ENCODE measurements around the gene CNTNAP2.
"Not testable (repeated sequence)": the region's sequence is repeated elsewhere in the genome, so short reads cannot be mapped to it uniquely, and the experiment has no call there.

CNTNAP2 gene

GRCh38 chr7:146876411-146876810 lies 759.8 kb downstream of the CNTNAP2 start:
- DNase-seq (ENCODE audit: low read depth in 2 of 2) = no peak

GRCh38 chr7:146878901-146879300 lies 762.3 kb downstream of the CNTNAP2 start:
- DNase-seq (ENCODE audit: low read depth in 2 of 2) = no peak

- DNase-seq (ENCODE audit: low read depth in 2 of 2) = no peak
Measured at GRCh38 chr7:146885231-146885630, 768.6 kb downstream of the CNTNAP2 start.

GRCh38 chr7:146889806-146890555 lies 773.4 kb downstream of the CNTNAP2 start:
- no peak for DNase-seq (ENCODE audit: low read depth in 2 of 2)

DNA sequence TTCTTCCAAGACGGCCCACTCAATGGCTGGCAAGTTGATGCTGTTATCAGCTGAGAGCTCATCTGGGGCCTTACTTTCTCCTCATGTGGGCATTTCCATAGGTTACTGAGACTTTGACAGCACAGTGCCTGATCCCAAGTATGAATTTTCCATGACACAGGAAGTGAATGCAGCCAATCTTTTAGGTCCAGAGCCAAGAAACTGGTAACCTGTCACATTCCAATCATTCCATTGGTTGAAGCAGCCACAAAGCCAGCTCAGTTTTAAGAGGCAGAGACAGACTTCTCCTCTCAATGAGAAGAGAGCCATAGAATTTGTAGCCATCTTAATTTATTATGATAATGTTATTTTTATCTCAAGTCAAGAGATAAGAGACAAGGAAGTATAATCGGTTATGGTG lies 775.5 kb downstream of the CNTNAP2 start:
- no peak for DNase-seq (ENCODE audit: low read depth in 2 of 2)

GRCh38 chr7:146894927-146895326 lies 778.3 kb downstream of the CNTNAP2 start:
- DNase-seq (ENCODE audit: low read depth in 2 of 2) = no peak

- DNase-seq (ENCODE audit: low read depth in 2 of 2) = no peak
Measured at GRCh38 chr7:146902266-146902665, 785.7 kb downstream of the CNTNAP2 start.

- no peak for DNase-seq (ENCODE audit: low read depth in 2 of 2)
Measured at GRCh38 chr7:146902728-146903127, 786.1 kb downstream of the CNTNAP2 start.

GRCh38 chr7:146905746-146906145 lies 789.1 kb downstream of the CNTNAP2 start:
- not testable (repeated sequence) for DNase-seq (ENCODE audit: low read depth in 2 of 2)

- no peak for DNase-seq (ENCODE audit: low read depth in 2 of 2)
Measured at GRCh38 chr7:146922782-146923181, 806.2 kb downstream of the CNTNAP2 start.

DNA sequence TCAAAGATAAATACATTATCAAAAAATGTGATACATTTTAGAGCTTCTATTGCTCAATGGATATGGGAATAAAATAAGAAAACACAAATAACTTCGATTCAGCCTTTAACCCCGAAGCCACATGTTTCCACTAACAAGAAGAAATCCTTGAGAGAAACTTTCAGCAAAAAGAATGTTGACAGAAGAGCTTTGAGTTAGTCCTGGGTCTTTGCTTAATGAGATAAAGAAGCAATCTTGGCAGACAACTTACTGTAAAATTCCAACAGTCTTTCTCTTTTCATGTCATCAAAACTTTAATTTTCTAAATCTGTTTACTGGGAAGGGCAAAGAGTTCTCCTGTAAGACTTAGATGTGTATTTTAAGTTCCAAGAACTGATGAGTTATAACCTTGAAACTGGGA lies 810.2 kb downstream of the CNTNAP2 start:
- DNase-seq (ENCODE audit: low read depth in 2 of 2) = no peak

DNA sequence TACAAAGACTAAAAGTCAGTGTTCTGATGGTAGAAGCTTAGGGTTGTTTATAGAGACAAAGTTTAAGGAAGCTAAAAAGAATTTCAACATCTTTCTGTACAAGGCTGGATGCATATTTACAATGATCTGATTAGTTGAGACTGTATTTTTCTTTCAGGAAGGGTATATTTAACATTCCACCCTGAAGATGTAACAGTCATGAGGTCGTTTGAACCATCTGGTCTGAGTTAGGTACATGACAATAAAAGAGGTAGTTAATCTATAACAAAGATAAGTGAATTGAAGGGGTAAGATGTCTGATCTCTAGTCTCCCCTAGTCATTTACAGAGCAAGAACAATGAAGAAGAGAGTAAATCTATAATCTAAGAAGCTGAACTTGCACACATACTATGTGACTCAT lies 821.2 kb downstream of the CNTNAP2 start:
- no peak for DNase-seq (ENCODE audit: low read depth in 2 of 2)

- DNase-seq (ENCODE audit: low read depth in 2 of 2) = no peak
Measured at GRCh38 chr7:146943483-146943882, 826.9 kb downstream of the CNTNAP2 start.

GRCh38 chr7:146948703-146949102 lies 832.1 kb downstream of the CNTNAP2 start:
- no peak for DNase-seq (ENCODE audit: low read depth in 2 of 2)

DNA sequence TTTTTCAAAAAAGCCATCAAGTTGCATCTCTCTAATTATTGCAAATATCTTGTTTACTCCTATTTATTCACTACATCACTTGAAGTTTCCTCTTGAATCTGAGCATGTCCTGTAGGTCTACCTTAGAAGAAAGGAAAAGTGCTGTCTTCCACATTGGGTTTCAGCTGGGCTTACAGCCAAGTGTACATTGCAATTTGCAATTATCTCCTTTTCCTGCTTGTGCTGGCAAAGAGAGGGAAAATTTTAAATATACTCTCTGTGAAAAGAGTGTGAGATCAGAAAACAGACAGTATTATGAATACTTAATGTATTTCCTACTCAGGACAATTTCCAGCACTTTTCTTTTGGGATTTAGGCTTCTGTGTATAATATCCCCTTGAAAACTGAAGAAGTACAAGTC lies 839.7 kb downstream of the CNTNAP2 start:
- no peak for DNase-seq (ENCODE audit: low read depth in 2 of 2)

- DNase-seq (ENCODE audit: low read depth in 2 of 2) = no peak
Measured at GRCh38 chr7:146956853-146957252, 840.3 kb downstream of the CNTNAP2 start.

- no peak for DNase-seq (ENCODE audit: low read depth in 2 of 2)
Measured at GRCh38 chr7:146960773-146961391, 844.3 kb downstream of the CNTNAP2 start.

DNA sequence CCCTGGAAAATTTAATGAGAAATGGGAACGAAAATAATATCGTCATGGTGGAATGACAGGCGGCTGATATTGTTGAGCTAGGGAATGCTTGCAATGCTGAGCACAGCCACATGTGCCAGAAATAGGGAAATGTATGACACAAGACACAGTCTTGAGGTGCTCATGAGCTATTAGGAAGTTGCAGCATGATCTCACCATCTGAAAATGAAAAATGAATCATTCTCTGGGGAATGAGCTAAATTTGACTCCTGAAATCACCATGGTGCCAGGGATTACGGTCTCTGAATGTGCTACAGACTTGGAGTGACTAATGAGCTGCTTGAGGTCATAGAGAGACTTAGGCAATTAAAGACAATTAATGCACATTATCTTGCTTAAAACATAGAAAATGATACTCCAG lies 845.0 kb downstream of the CNTNAP2 start:
- no peak for DNase-seq (ENCODE audit: low read depth in 2 of 2)

GRCh38 chr7:146966274-146966673 lies 849.7 kb downstream of the CNTNAP2 start:
- no peak for DNase-seq (ENCODE audit: low read depth in 2 of 2)

DNA sequence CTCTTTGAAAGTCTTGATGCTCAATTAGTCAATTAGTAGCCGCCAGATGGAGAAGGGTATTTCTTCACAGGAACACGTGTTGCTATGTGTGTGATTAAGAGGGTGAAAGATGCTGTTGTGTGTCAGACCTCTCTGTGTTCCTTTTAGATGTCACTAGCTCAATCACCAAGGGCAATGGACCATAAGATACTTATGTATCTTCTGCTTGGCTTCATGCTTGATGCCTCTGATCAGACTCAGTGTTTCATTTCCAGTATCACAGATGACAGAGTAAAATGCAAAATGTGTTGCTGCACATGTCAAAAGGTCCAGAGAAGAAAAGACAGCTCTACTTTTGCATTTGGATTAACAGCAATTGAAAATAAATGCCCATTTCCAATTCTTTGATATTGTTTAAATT lies 865.9 kb downstream of the CNTNAP2 start:
- DNase-seq (ENCODE audit: low read depth in 2 of 2) = no peak

DNA sequence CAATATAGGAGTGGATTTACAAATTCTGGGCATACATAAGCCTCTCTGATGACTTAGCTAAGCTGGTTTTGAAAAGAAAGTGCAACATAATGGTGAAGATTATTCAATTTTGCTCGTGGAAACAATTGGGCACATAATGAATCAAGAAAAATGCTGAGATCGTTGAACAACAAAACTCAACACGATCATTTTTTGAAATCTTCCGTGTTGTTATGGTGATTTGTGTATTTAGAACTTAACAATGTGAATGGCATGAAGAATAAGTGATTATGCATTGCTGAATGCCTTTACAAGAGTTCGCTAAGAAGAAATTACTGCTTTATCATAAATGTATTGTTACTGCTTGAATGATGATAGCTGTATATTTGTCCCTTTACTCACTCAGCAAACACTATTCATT lies 875.0 kb downstream of the CNTNAP2 start:
- no peak for DNase-seq (ENCODE audit: low read depth in 2 of 2)

GRCh38 chr7:146993764-146994163 lies 877.2 kb downstream of the CNTNAP2 start:
- no peak for DNase-seq (ENCODE audit: low read depth in 2 of 2)

DNA sequence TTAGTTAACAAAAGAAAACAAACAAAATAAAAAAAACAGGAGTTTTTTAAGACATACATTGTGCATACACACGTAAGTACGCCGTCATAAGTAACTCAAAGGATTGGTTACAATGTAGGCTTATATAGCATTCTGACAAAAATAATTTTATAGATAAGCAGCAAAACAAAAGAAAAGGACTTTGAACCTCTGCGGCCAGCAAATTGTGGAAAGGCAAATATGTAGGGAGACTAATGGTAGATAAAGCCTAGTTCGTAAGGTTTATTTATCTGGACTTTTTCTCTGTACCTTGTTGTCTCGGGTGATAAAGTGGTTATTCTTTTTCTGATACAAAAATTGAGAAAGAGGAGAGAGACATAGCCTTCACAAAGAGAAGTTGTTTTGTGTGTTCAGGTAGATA lies 891.9 kb downstream of the CNTNAP2 start:
- no peak for DNase-seq (ENCODE audit: low read depth in 2 of 2)

DNA sequence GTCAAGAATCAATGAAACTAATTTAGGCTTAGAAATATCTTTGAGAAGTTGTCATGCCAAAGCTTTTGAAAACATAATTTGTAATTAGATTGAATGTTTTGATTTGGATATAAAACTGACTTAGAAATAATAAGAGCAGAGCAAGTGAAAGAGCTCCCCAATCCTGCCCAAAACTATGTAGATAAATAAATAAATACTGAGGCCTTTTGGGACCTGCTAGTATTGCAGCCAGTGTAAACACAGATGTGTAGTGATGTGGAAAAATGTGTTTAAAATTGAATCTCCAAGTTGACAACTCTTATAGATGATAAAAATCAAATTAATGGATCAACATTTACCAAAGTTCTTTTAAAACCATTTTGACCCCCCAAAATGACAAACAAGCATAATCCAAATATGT lies 896.1 kb downstream of the CNTNAP2 start:
- DNase-seq (ENCODE audit: low read depth in 2 of 2) = no peak

Data from activated CD4-positive, alpha-beta T cell treated with anti-CD3 and anti-CD28 coated beads for 24 hours (primary cell).